ENCODE data around the gene PABPN1L.

PABPN1L gene

GRCh38 chr16:88814144-88814502 is 52.3 kb downstream of the PABPN1L start:
- no peak for DNase-seq (ENCODE audit: low read depth in 1 of 2, low spot score in 1 of 2)
